GM12878 (cell line): ENCODE measurements around the gene KRT20.

Experiments
- BCL11A ChIP-seq: IDR thresholded peaks from 2 replicates; pipeline ENCODE4 v1.6.1; 2011; ENCODE audit warnings: low read depth, low read length
- BHLHE40 ChIP-seq, 2 experiments: fragments of 450-650 bp in 1 of 2; IDR thresholded peaks; 2 replicates each; pipeline ENCODE4 v1.6.1; 2011 to 2017; ENCODE audit warnings: low read depth in 2 of 2, borderline replicate concordance in 1 of 2, improper control_type of control experiment in 1 of 2, low read length in 1 of 2, mild to moderate bottlenecking in 1 of 2
- CHD4 ChIP-seq: fragments of 200-600 bp; sonication (generic); IDR thresholded peaks from 2 replicates; pipeline ENCODE4 v1.6.1; 2016; ENCODE audit warnings: mild to moderate bottlenecking
- E2F8 ChIP-seq: fragments of 450-650 bp; IDR thresholded peaks from 2 replicates; pipeline ENCODE4 v1.6.1; 2018; ENCODE audit warnings: mild to moderate bottlenecking, low read depth, moderate library complexity; ENCODE audit not compliant: partially characterized antibody
- ESRRA ChIP-seq: IDR thresholded peaks from 2 replicates; pipeline ENCODE4 v1.6.1; 2012; ENCODE audit warnings: mild to moderate bottlenecking, low read length, improper control_type of control experiment
- SIX5 ChIP-seq: IDR thresholded peaks from 2 replicates; pipeline ENCODE4 v1.6.1; 2011; ENCODE audit warnings: mild to moderate bottlenecking, low read depth, low read length, moderate library complexity; ENCODE audit not compliant: severe bottlenecking
- SMAD5 ChIP-seq: IDR thresholded peaks from 2 replicates; pipeline ENCODE4 v1.6.1; 2016; ENCODE audit warnings: antibody characterized with exemption, low read depth
- SREBF2 ChIP-seq: IDR thresholded peaks from 2 replicates; pipeline ENCODE4 v1.6.1; 2012; ENCODE audit warnings: mild to moderate bottlenecking, low read length
- SRF ChIP-seq, 2 experiments: IDR thresholded peaks; 2 replicates each; pipeline ENCODE4 v1.6.1; 2011; ENCODE audit warnings: low read depth in 2 of 2, low read length in 2 of 2, mild to moderate bottlenecking in 1 of 2, moderate library complexity in 1 of 2
- ZNF687 ChIP-seq: fragments of 450-650 bp; IDR thresholded peaks from 2 replicates; pipeline ENCODE4 v1.6.1; 2017; ENCODE audit warnings: mild to moderate bottlenecking, moderate library complexity
- TF ChIP-seq, protein P1 (sequence below), 3 experiments: IDR thresholded peaks in 2 of 3; conservative IDR thresholded peaks in 1 of 3; 2 replicates each; pipeline ENCODE4 v1.5.1; 2011; ENCODE audit warnings: low read depth in 3 of 3, low read length in 3 of 3, mild to moderate bottlenecking in 3 of 3, control low read depth in 2 of 3, moderate library complexity in 2 of 3, inconsistent platforms in 1 of 3, mixed read lengths in 1 of 3; ENCODE audit not compliant: control insufficient read depth in 2 of 3, insufficient read depth in 1 of 3; ENCODE audit errors: extremely low read depth in 1 of 3
- TF ChIP-seq, protein P2 (sequence below): IDR thresholded peaks from 2 replicates; pipeline ENCODE4 v1.6.1; 2012; ENCODE audit warnings: mild to moderate bottlenecking, low read depth, low read length

- TF ChIP-seq, protein P1, sequence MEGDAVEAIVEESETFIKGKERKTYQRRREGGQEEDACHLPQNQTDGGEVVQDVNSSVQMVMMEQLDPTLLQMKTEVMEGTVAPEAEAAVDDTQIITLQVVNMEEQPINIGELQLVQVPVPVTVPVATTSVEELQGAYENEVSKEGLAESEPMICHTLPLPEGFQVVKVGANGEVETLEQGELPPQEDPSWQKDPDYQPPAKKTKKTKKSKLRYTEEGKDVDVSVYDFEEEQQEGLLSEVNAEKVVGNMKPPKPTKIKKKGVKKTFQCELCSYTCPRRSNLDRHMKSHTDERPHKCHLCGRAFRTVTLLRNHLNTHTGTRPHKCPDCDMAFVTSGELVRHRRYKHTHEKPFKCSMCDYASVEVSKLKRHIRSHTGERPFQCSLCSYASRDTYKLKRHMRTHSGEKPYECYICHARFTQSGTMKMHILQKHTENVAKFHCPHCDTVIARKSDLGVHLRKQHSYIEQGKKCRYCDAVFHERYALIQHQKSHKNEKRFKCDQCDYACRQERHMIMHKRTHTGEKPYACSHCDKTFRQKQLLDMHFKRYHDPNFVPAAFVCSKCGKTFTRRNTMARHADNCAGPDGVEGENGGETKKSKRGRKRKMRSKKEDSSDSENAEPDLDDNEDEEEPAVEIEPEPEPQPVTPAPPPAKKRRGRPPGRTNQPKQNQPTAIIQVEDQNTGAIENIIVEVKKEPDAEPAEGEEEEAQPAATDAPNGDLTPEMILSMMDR (IDR thresholded peaks at IDR 0.05 in 2 of 3, conservative IDR thresholded peaks at IDR 0.05 in 1 of 3; ENCODE audit: control insufficient read depth in 2 of 3, extremely low read depth in 1 of 3, insufficient read depth in 1 of 3, low read depth in 3 of 3, low read length in 3 of 3): no peak
- TF ChIP-seq ESRRA (no peak), SMAD5 (no peak), SIX5 (no peak), SRF (IDR thresholded peaks at IDR 0.05; ENCODE audit: low read depth in 2 of 2, low read length in 2 of 2) (no peak), BCL11A (no peak), BHLHE40 (IDR thresholded peaks at IDR 0.05; ENCODE audit: borderline replicate concordance in 1 of 2, low read depth in 2 of 2, low read length in 1 of 2) (no peak), E2F8 (no peak), ZNF687 (no peak), CHD4 (no peak), SREBF2 (no peak)
- TF ChIP-seq, protein P2, sequence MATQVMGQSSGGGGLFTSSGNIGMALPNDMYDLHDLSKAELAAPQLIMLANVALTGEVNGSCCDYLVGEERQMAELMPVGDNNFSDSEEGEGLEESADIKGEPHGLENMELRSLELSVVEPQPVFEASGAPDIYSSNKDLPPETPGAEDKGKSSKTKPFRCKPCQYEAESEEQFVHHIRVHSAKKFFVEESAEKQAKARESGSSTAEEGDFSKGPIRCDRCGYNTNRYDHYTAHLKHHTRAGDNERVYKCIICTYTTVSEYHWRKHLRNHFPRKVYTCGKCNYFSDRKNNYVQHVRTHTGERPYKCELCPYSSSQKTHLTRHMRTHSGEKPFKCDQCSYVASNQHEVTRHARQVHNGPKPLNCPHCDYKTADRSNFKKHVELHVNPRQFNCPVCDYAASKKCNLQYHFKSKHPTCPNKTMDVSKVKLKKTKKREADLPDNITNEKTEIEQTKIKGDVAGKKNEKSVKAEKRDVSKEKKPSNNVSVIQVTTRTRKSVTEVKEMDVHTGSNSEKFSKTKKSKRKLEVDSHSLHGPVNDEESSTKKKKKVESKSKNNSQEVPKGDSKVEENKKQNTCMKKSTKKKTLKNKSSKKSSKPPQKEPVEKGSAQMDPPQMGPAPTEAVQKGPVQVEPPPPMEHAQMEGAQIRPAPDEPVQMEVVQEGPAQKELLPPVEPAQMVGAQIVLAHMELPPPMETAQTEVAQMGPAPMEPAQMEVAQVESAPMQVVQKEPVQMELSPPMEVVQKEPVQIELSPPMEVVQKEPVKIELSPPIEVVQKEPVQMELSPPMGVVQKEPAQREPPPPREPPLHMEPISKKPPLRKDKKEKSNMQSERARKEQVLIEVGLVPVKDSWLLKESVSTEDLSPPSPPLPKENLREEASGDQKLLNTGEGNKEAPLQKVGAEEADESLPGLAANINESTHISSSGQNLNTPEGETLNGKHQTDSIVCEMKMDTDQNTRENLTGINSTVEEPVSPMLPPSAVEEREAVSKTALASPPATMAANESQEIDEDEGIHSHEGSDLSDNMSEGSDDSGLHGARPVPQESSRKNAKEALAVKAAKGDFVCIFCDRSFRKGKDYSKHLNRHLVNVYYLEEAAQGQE: no peak
Observed at GRCh38 chr17:40905370-40905769, 20.3 kb upstream of the KRT20 start.
